Mucosa of descending colon (tissue), 3 donors: Measurements from ENCODE around the gene ARSG. TPM values are rescaled to one million over a fixed set of nuclear protein-coding genes. Genes with fewer than 3 reads are reported as not detected.

Experiments used
- ATAC-seq: fragments of 200-7000 bp; cut with Tn5 transposase; one replicate; pipeline ENCODE4 v1.9.1; 2020; ENCODE audit warnings: mild to moderate bottlenecking, moderate library complexity
- DNase-seq, 3 donors: peaks; one replicate each; pipeline ENCODE4 v3.0.0-alpha.2; 2020
- H3K36me3 ChIP-seq: fragments of 200-600 bp; one replicate; pipeline ENCODE4 v1.8.0; 2021; ENCODE audit warnings: low read depth, mild to moderate bottlenecking
- H3K4me1 ChIP-seq: fragments of 200-600 bp; one replicate; pipeline ENCODE4 v1.8.0; 2021; ENCODE audit warnings: low read depth, mild to moderate bottlenecking
- H3K4me3 ChIP-seq: fragments of 200-600 bp; one replicate; pipeline ENCODE4 v1.8.0; 2021; ENCODE audit warnings: mild to moderate bottlenecking
- H3K9me3 ChIP-seq: fragments of 200-600 bp; one replicate; pipeline ENCODE4 v1.8.0; 2021; ENCODE audit warnings: mild to moderate bottlenecking
- CTCF ChIP-seq: fragments of 200-600 bp; IDR thresholded peaks from one replicate; pipeline ENCODE4 v1.8.0; 2022; ENCODE audit warnings: antibody characterized with exemption, mild to moderate bottlenecking
- intact Hi-C, 2 donors: fragments of 100-400 bp; cut with DNase I in 1 of 2; cut with micrococcal nuclease in 1 of 2; formaldehyde crosslinking; loops; one replicate each; pipeline versions ENCODE4 v1.11.0 to v1.11.1; 2022; cut with DNase I, micrococcal nuclease
- total RNA-seq, 3 donors: library from RNA; stranded (reverse); fragmentation: NEBNext Ultra II Directional in 2 of 3; extraction: Animal tissue kit (Norgen Biotek cat#: 25700) in 2 of 3; gene quantifications; one replicate each; pipeline versions ENCODE4 v1.2.1 to v1.2.4, GENCODE V29; 2021 to 2023
- donor health status: DM: no; HTN: no; CAD: no; lungs with moderate emphysema.
- donor health status: DM: no; HTN: no; CAD: no.
- donor health status: DM: no; HTN: yes; CAD: no.

ARSG gene
- total RNA-seq, 3 donors from 2014 or later: 1.7 to 3.1 (median 2.1) TPM

GRCh38 chr17:68431045-68431608 lies 139.8 kb downstream of the ARSG start:
- TF ChIP-seq CTCF: no peak
- Histone ChIP-seq H3K4me3 (no peak overlapping the region), H3K36me3 (peaks cover 10% of the 10 kb centered on the region), H3K4me1 (no peaks in the 10 kb centered on the region), H3K9me3 (no peaks in the 10 kb centered on the region)
- DNase-seq (no peak), ATAC-seq (no peak)
- intact Hi-C loops: no loop called here

- Histone ChIP-seq H3K9me3 (no peaks in the 10 kb centered on the region), H3K4me1 (no peaks in the 10 kb centered on the region), H3K4me3 (no peak overlapping the region), H3K36me3 (peaks cover 10% of the 10 kb centered on the region)
- intact Hi-C loops: no loop called here
- no peak for DNase-seq
- TF ChIP-seq CTCF: no peak
- no peak for ATAC-seq
Observed at GRCh38 chr17:68431661-68432071, 140.4 kb downstream of the ARSG start.

GRCh38 chr17:68432086-68432864 lies 141.0 kb downstream of the ARSG start:
- DNase-seq: no peak
- peaks cover 10% of the 10 kb centered on the region for H3K36me3 ChIP-seq
- no peak overlapping the region for H3K4me3 ChIP-seq
- TF ChIP-seq CTCF: no peak
- ATAC-seq: no peak
- H3K9me3 ChIP-seq: no peaks in the 10 kb centered on the region
- H3K4me1 ChIP-seq: peaks cover 3% of the 10 kb centered on the region
- intact Hi-C loops: no loop called here

- ATAC-seq: no peak
- intact Hi-C loops: no loop called here
- no peak for DNase-seq
- Histone ChIP-seq H3K4me1 (peaks cover 10% of the 10 kb centered on the region), H3K36me3 (peaks cover 10% of the 10 kb centered on the region), H3K4me3 (no peak overlapping the region), H3K9me3 (no peaks in the 10 kb centered on the region)
- no peak for TF ChIP-seq CTCF
Observed at GRCh38 chr17:68433211-68433610, 141.9 kb downstream of the ARSG start.

- ATAC-seq (no peak), DNase-seq (no peak)
- H3K4me3 ChIP-seq: no peak overlapping the region
- peaks cover 10% of the 10 kb centered on the region for H3K36me3 ChIP-seq
- intact Hi-C loops: no loop called here
- peaks cover 10% of the 10 kb centered on the region for H3K4me1 ChIP-seq
- TF ChIP-seq CTCF: no peak
- H3K9me3 ChIP-seq: no peaks in the 10 kb centered on the region
Observed at GRCh38 chr17:68433911-68434508, 142.7 kb downstream of the ARSG start.
